NCI-H510A (cell line): ENCODE results near the gene TESMIN.

Source experiments
- DNase-seq: peaks from one replicate; lab custom pipeline; 2025; lab: John Stamatoyannopoulos, UW

TESMIN gene

DNA sequence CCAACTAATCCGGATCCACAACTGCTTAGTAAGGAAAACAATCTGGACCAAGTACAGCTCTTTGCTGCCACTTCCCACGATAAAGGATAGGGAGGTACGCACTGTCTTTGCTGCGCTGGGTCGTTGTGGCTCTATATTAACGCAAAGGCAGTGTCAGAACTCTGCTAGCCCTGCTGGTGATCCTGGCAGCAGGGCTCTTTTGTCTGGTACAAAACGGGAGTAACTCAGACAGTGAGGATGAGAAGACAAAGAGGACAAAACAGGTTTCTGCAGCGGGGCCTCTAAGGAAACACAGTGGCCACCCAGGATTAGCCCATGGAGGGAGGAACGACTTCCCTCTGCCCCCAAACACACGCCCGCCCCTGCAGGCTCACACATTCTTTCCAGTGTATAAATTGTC lies 40.9 kb downstream of the TESMIN start:
- DNase-seq = no peak

DNA sequence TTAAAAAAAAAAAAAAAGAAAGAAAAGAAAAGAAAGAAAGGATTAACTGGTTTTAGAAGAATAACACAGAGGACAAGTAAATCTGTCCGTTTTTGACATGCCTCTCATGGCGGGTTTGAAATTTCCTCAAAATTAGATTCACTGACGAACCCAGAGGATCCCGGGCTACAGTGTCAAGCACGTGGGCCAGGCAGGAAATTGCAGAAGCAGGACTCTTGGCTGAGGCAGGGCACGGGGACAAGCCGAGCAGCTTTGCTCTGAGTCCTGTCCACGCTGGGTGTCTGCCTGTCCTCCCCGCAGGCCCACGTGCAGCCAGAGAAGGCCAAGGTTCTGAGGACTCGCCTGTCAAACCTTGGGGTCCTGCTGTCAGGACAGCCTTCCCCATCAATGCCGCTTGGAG lies 42.3 kb downstream of the TESMIN start:
- DNase-seq = no peak

DNA sequence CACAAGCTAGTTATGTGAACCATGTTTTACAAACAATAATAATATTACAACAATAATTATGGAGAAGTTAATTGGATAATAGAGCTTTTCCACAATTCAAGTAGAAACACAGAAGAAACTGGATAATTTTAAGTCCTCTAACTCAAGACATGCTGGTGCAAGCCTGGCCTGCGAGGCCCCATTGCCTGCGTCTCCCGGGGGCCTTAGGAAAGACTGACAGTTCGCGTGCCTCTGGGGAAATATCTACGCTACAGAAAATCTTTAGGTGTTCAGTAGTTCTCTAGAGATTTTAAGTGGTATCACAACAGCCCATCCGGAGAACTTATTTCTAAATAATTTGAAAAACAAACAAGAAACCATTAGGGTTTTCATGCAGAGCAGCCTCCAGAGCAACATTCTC lies 43.8 kb downstream of the TESMIN start:
- no peak for DNase-seq

DNA sequence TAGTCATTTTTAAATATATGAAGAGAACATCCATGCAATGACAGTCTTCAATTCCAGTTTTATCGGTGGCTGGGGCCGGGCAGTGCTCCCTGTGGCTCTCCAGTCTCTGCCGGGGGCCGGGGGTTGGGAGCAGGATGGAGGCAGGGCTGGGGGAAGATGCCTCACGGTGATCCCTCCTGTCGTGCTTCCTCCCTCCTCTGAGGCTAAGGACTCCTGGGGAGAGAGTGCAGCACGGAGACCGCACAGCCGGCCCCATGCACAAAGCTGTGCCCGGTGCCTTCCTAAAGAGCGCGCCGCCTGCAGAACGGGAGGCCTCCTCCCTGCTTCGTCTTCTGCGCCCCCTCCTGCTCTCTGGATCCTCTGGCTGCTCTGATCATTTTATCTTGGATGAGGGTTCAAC lies 46.4 kb downstream of the TESMIN start:
- DNase-seq = no peak

DNA sequence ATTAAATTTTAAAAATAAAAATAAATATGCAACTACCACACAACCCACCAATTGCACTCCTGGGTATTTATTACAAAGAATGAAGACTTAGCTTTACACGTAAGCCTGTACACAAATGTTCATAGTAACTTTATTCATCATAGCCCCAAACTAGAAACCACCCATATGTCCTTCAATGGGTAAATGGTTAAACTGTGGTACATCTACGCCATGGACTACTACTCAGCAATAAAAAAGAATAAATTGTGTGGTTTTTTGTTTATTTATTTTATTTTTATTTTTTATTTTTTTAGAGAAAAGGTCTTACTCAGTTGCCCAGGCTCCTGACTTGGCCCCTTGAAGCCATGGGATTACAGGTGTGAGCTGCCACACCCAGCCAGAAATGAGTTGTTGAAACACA lies 52.3 kb downstream of the TESMIN start:
- DNase-seq = no peak

DNA sequence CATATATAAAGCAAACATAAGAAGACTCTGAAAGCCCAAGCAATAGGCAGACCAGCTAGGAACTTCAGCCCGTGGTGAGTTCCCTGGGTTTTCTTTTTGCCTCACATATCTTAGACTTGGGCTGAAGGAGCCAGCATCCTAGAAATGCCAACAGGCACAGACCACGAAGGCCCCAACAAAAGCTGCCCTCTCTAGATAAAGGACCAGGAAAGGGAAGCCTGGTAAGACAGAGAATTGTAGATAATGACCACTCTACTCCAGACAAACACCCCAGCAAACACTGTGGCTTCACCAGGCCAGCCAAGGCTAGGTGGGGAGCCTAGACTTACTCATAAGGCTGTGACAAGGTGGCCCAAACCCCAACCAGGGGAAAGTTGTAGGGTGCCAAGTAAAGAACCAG lies 55.8 kb downstream of the TESMIN start:
- no peak for DNase-seq

DNA sequence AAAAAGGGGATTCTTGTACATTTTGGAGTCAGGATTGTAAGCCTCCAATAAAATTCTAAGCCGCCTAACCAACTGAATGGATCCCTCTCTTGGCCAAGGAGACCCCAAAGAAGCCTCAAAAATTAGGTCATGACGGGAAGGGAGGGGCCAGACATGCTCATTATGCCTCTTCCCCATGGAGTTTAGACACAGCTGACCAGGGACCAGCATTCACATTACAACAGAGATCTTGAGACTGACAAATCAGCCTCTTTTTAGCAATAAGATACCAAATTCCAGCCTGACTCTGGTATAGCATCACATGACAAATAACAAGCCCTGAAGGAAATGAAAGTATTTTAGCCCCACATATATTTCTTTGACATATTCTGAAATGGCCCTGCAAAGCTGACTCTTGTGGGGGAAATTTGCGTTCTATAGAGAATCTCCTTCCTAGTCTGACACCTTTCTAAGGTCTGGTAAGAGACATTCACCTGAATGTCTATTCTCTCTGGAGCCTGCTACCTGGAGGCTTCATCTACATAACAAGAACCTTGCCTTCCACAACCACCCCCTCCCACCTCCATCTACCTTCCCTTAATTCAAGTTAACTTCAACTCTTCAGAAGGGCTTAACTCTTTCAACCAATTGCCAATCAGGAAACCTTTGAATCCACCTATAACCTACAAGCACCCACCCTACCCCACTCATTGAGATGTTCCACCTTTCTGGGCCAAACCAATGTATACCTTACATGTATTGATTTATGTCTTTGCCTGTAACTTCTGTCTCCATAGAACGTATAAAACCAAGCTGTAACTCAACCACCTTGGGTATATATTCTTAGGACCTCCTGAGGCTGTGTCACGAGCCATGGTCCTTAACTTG lies 56.7 kb downstream of the TESMIN start:
- DNase-seq = no peak

DNA sequence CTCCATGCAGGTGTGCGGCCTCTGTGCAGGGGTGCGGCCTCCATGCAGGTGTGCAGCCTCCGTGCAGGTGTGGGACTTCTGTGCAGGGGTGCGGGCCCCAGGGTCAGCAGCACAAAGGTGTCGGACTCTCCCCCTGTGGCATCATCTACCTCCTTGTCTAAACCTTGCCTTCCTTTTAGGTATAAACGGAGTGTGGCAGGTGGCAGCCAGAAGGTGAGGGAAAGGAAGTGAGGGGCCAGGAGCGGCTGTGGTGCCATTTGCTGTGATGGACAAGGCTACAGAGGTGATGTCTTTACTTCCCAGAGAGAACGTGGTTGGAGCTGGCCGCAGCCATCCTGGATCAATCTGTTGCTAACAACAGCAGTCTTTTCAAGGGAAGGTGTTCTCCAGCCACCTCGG lies 57.8 kb downstream of the TESMIN start:
- no peak for DNase-seq

DNA sequence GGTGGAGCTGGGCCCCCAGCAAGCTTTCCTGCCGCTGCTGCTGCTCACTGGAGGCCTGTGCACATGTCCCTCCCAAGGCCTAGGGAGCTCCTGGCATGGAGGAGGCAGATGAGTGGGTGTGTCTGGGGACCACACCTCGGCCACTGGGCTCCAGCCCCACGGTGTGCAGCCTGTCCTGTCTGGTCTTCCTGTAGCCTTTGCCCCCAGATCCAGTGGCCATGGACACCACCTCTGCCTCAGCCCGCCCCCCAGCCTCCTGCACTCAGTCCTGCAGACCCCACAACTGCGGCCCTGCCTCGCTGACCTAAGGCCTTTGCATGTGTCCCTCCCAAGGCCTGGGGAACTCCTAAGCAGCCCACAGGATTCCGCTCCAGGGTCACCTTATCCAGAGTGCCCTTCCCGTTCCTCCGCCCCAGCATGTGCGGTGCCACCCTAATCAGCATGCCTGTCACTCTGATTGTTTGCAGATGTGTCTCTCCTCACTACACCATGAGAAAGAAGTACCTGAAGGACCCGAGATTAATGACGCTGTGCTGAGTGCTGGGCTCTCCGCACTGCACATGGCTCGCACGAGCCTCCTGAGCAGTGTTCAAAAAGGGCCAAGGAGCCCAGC lies 58.3 kb downstream of the TESMIN start:
- no peak for DNase-seq

DNA sequence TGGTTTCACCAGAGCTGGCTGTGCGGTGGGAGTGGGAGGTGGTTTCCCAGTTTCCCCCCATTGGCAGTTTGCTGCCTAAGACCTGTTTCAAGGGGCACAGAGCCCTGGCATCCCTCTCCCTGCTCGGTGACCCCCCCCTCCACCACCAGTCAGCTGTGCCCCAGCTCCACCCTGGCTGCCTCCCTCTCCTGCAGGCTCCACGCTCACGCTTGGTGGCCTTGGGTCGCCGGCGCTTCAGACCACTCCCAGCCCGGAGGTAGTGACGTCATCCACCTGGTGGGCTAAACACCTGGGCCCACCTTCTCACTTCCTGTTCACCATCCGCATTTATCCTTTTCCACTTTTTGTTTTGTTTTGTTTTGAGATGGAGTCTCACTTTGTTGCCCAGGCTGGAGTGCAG lies 59.2 kb downstream of the TESMIN start:
- no peak for DNase-seq

DNA sequence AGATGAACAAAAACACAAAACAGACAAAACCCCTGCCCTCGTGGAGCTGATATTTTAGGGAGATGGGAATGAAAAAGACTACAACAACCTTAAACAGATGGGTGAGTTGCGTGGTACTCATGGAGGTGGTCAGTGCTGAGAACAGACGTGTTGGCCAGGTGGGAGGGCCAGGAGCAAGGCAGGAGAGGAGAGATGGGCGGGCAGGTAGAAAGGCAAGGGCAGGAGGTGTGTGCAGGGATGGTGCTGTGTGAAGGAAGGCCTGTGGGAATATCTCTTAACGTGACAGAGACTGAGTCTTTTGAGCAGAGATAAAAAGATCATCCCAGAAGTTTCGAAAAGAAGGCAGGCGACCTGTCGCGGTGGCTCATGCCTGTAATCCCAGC lies 59.9 kb downstream of the TESMIN start:
- DNase-seq = no peak

DNA sequence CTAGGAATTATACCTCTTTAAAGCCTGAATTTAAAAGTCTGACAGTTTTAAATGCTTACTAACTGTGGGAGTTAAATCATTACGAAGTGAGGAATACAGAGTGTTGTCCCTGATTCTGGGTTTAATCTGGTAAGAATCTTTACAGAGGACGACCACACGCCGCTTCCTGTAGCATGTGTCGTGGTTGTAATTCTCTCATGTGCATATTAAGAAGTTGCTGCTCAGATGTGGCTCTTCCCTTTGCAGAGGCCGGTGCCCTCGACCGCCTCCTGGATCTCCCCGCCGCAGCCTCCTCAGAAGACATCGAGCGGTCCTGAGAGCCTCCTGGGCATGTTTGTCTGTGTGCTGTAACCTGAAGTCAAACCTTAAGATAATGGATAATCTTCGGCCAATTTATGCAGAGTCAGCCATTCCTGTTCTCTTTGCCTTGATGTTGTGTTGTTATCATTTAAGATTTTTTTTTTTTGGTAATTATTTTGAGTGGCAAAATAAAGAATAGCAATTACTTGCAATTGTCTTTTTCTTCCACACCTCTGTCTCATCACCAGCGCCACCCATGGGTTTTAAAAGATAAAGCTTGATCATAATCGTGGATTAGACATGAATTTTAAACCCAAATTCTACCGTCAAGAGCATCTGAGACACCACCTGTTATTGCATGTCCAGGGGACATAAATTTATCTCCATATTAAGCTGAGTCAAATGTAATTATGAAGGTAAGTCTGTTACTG lies 60.5 kb downstream of the TESMIN start:
- no peak for DNase-seq

DNA sequence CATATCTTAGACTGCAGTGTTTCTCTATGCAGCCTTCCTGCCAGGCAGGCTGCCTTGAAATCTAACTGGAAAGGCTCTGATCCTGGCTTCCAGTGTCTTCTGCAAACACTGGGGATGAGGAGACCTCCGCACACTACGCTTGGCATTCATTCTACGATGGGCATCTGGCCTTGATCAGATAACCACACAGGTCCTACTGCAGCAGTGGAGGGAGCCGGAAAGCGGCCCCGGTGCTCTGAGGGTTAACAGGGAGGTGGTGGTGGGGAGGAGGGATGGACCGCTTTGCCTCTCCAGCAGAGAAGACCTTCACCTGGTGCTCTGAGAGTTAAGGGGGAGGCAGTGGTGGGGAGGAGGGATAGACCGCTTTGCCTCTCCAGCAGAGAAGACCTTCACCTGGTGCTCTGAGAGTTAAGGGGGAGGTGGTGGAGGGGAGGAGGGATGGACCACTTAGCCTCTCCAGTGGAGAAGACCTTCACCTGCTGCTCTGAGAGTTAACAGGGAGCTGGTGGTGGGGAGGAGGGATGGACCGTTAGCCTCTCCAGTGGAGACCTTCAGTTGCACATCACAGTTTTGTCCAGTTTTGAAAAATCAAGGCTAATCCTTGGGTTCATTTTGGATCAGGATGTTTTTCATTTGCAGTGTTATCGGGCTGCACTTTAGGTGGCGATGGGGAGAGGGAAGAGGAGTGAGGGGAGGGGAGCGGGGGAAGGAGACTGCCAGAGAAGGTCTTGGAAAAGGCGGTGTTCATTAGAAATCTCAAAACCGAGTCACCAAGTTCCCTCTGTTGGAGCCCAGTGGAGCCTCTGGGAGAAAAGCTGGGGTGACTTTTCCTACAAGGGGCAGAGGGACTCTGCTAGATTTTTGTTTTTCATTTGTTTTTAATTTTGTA lies 61.3 kb downstream of the TESMIN start:
- DNase-seq = no peak

DNA sequence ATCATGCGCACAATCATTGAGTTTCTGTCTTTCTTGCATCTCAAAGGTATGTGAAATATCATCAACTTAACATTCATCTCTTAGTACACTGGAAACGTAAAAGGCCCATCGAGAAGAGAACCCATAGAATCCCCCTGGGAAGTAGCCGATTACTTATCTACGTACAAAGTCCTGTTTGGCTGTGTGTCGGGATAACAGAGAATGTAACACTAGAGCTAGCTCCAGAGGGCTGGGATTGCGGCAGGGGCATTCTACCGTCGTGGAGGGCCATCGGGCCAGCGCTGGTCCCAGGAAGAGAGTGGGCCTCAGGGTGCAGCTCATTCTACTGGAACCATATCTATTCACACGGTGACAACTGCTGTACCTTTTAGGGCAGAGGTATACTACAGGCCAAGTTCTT lies 62.4 kb downstream of the TESMIN start:
- no peak for DNase-seq

DNA sequence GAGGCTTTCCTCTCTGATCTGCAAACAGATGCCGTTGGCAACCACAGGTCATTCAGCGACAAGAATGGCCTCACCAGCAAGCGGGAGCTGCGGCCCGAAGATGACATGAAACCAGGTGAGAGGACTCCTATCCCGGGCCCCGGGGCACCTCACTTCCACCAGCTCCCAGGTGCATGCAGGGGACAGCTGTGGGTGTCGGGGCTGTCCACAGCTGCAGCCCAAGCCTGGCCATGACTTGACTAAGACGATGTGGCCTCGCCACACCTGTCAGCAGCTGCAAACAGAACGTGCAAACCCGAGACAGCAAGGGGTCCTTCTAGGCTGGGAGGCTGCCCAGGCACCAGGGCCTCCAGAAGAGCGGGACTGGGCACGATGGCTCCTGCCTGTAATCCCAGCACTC lies 63.3 kb downstream of the TESMIN start:
- DNase-seq = no peak

DNA sequence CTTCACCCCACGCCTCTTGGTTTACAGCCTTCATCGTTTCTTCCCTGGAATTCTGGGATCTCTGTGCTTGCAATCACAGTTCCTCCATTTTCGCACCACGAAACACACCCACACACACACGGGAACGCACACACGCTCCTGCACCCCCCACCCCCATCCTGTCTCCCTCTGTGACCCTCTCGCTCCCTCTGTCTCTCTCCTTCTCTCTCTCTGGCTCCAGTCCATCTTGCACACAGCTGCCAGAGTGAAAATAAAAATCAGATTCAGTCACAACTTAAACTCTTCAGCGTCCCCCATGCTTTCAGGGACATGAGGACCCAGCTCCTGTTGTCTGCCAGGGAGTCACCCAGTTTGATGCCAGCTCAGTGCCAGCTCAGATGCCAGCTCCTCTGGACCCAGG lies 64.0 kb downstream of the TESMIN start:
- DNase-seq = no peak

DNA sequence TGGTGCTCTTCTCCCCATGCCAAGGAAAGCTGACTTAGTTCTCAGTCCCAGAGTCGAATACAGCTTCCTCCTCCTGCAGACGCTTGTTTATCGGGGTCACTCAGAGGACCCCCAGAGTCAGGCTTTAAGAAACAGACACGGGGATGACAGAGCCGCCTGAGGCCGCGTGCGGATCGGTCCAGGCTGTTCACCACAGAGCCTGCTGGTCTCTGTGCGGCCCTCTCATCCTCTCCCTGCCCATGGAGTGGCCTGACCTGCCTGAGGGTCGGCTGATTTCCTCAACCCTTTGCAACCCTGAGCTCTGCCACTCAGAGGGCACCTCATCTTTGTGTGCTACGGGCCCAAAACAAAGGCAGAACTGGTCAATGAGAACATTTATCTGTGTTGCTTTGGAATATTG lies 64.8 kb downstream of the TESMIN start:
- DNase-seq = no peak

DNA sequence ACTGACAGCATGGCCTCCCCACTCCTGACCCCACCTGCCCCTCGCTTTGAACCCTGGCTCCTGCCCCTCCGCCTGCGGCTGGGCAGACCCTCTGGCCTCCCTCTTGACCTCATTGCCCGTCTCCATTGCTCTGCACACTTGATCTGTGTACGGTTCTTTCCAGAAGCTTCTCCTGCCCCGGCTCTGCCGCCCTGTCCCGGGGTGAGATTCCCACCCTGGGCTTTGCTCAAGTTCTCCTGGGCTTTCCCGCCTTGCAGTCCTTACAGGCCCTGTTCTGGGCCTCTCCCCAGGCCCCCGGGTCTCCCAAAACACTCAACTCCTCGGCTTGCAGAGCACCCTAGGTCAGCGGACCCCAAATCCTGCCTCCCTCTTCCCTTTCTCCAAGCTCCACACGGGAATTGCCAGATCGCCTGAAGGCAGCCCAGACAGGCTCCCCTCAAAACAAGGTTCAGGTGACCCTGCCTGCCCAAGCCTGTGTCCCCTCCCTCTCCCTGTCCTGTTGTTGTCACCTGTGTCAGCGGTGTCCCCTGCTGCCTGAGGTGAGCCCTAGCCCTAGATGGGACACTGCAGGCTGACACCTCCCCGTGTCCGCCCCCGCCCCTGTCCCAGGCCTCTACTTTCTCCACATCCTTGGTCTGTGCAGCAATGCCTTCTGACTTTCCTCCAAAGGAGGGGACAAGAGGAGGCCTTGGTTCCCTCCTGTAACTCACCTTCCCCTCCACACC lies 65.5 kb downstream of the TESMIN start:
- DNase-seq = no peak

DNA sequence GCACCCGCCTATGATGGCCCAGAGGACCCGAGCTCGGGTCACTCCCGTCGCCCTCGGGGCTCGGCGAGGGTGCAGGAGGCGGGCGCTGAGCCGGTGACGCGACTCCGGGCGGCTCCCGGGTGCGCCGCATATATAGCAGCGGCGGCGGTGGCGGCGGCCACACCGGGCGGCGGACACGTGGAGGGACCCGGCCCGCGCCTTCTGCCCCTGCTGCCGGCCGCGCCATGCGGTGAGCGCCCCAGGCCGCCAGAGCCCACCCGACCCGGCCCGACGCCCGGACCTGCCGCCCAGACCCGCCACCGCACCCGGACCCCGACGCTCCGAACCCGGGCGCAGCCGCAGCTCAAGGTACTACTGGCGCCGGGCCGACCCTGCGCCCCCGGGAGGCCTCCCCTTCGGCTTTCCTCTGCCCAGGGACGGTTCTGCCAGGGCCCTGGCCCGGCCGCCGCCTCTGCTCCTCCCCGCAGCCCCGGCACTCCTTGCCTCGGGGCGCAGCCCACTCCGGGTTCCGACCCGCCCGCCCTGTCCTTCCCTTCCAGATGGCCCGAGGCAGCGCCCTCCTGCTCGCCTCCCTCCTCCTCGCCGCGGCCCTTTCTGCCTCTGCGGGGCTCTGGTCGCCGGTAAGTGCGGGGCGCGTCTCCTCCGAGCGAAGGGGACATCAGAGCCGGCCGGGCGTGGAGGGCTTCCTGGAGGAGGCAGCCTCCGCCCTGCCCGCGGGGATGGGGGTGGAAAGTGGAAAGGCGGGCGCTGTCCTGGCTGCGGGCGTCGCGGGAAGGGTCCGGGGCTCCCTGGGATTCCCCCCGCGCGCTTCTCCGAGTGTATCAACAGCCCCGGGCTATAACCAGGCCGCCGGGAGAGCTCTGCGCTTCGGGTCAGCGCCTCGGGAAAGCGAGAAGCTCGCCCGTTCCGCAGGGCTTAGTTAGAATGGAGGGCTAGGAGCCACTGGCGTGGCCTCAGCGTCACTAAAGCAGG lies 66.6 kb downstream of the TESMIN start, which contains the start of gene GAL:
GAL (plus strand) TSS at position 160 of the 972 bp plus-strand sequence; CDS start at position 540, 380 bp downstream.
- peak; percentile 25 for DNase-seq
